OCI-LY3 (cell line): ENCODE data around the gene PYGB.
"Not testable (repeated sequence)": the region's sequence is repeated elsewhere in the genome, so short reads cannot be mapped to it uniquely, and the experiment has no call there.

Experiments
- H2AFZ ChIP-seq: fragments of 200-600, 300-600 bp; shearing (Covaris generic); 2 replicates; pipeline ENCODE4 v1.6.0; 2014; ENCODE audit warnings: antibody characterized with exemption, low read depth, low read length
- H3K27ac ChIP-seq: fragments of 200-600, 300-600 bp; sonication (generic); 2 replicates; pipeline ENCODE4 v1.5.1; 2014; ENCODE audit warnings: mild to moderate bottlenecking, low read length, moderate library complexity, mixed read lengths
- H3K27me3 ChIP-seq: fragments of 200-600, 300-600 bp; sonication (generic); 2 replicates; pipeline ENCODE4 v1.6.1; 2014; ENCODE audit warnings: low read depth, low read length, mixed read lengths
- H3K36me3 ChIP-seq: fragments of 200-600, 300-600 bp; sonication (generic); replicated peaks from 2 replicates; pipeline ENCODE3; 2014; ENCODE audit warnings: low read depth, low read length, mixed read lengths
- H3K4me1 ChIP-seq: fragments of 300-600, 200-600 bp; sonication (generic); 2 replicates; pipeline ENCODE4 v1.6.1; 2014; ENCODE audit warnings: low read length, mixed read lengths
- H3K4me2 ChIP-seq: fragments of 200-600, 300-600 bp; sonication (generic); 2 replicates; pipeline ENCODE4 v1.6.1; 2014; ENCODE audit warnings: low read length, mixed read lengths
- H3K4me3 ChIP-seq: fragments of 300-600, 200-600 bp; sonication (generic); 2 replicates; pipeline ENCODE4 v1.5.1; 2014; ENCODE audit warnings: antibody characterized with exemption, mild to moderate bottlenecking, low read length, moderate library complexity
- H3K79me2 ChIP-seq: fragments of 300-600, 200-600 bp; shearing (Covaris generic); 2 replicates; pipeline ENCODE4 v1.6.1; 2014; ENCODE audit warnings: mild to moderate bottlenecking, low read length, mixed read lengths
- H3K9ac ChIP-seq: fragments of 300-600, 200-600 bp; shearing (Covaris generic); 2 replicates; pipeline ENCODE4 v1.6.0; 2014; ENCODE audit warnings: mild to moderate bottlenecking, low read length, moderate library complexity
- H3K9me3 ChIP-seq: fragments of 200-600, 300-600 bp; shearing (Covaris generic); 2 replicates; pipeline ENCODE4 v1.6.1; 2014; ENCODE audit warnings: low read length, mixed read lengths; ENCODE audit not compliant: insufficient read depth
- H4K20me1 ChIP-seq: fragments of 200-600, 300-600 bp; sonication (generic); 2 replicates; pipeline ENCODE4 v1.6.1; 2016; ENCODE audit warnings: low read length, mixed read lengths; ENCODE audit not compliant: insufficient read depth
- CTCF ChIP-seq: fragments of 200-600, 300-600 bp; sonication (generic); IDR thresholded peaks from 2 replicates; pipeline ENCODE4 v1.5.1; 2014; ENCODE audit warnings: antibody characterized with exemption, low read length, low read depth
- EZH2phosphoT487 ChIP-seq: fragments of 200-600 bp; shearing (Covaris generic); IDR thresholded peaks from 2 replicates; pipeline ENCODE4 v1.6.1; 2018; ENCODE audit warnings: antibody characterized with exemption, mixed run types, low read depth

The PYGB gene

DNA sequence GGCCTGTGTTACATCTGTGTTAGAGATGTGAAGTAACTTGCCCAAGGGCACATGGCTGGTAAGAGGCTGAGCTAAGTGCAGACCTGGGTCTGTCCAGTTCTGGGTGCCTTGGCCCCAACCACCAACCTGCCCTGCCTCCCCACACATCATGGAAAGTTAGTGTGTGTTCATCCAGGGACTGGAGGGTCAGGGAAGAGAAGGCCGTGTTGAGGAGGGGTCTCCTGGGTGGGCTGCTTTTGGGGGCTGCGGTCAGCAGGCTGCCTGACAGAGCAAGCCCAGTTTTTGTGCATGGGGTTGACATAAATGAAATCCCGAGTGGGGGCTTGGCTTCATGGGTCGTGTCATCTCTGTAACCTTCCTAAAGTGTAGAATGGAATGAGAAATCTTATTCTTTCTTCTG, 10.9 kb downstream of the PYGB start:
- TF ChIP-seq EZH2phosphoT487 (no peak), CTCF (no peak)
- no peaks in the 10 kb centered on the region for H3K9me3 ChIP-seq
- no peak overlapping the region for H3K4me3 ChIP-seq
- no peak overlapping the region for H2AFZ ChIP-seq
- H4K20me1 ChIP-seq: peaks cover 7% of the 10 kb centered on the region; the same call in 1 of the 2 replicates
- peaks cover 10% of the 10 kb centered on the region for H3K36me3 ChIP-seq
- no peaks in the 10 kb centered on the region for H3K4me1 ChIP-seq
- no peaks in the 10 kb centered on the region for H3K27me3 ChIP-seq
- H3K79me2 ChIP-seq: peaks cover 4% of the 10 kb centered on the region; the same call in 1 of the 2 replicates
- no peak overlapping the region for H3K27ac ChIP-seq
- no peak overlapping the region for H3K9ac ChIP-seq
- H3K4me2 ChIP-seq: no peak overlapping the region

DNA sequence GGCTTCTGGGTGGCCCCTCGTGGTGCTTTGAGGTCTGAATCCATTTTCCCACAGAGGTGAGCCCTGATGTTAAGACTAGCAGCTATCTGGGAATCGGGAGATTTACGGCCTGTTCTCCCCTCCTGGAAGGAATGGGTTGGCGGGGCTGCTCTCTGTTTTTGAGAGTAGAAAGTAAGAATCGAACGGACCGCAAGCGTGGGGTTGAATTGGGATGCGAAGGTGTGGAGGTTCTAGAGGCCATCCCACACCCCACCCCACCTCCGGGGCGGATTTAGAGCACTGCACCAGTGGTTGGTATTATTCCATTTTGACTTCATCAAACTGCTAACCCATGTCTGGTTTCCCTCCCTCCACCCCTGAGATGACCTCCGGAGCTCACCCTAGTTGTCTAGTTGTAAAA, 11.5 kb downstream of the PYGB start:
- no peak overlapping the region for H3K27ac ChIP-seq
- H3K9ac ChIP-seq: no peak overlapping the region
- no peak overlapping the region for H2AFZ ChIP-seq
- H3K4me1 ChIP-seq: no peaks in the 10 kb centered on the region
- no peaks in the 10 kb centered on the region for H3K9me3 ChIP-seq
- peaks cover 10% of the 10 kb centered on the region for H3K36me3 ChIP-seq
- peaks cover 7% of the 10 kb centered on the region; the same call in 1 of the 2 replicates for H4K20me1 ChIP-seq
- no peaks in the 10 kb centered on the region for H3K27me3 ChIP-seq
- H3K79me2 ChIP-seq: peaks cover 4% of the 10 kb centered on the region; the same call in 1 of the 2 replicates
- TF ChIP-seq EZH2phosphoT487 (no peak), CTCF (no peak)
- H3K4me3 ChIP-seq: no peak overlapping the region
- H3K4me2 ChIP-seq: no peak overlapping the region

DNA sequence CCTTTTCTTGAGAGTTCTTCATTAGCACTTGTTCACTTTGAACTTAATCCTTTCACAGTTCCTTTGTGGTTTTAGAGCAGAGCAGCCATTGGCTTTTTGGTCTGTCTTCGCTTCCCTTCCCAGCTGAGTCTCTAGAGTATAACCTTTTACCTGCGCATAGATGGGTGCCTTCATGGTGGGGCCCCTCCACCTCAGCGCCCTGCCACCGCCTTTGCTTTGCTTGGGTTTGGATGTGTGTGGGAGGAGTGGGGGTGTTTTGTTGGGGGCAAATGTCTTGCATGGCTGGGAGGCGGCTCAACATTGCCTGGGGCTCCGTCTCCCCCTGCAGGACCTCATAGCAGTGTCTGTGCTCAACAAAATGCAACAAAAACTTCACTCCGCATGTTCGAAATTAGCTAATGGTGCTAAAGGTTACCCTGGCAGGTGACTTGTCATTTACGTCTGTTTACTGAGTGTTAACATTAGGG, 11.9 kb downstream of the PYGB start:
- Histone ChIP-seq H3K9me3 (no peaks in the 10 kb centered on the region), H4K20me1 (peaks cover 7% of the 10 kb centered on the region; the same call in 1 of the 2 replicates), H3K27ac (no peak overlapping the region), H2AFZ (no peak overlapping the region), H3K4me3 (no peak overlapping the region), H3K9ac (no peak overlapping the region), H3K27me3 (no peaks in the 10 kb centered on the region), H3K4me1 (no peaks in the 10 kb centered on the region), H3K4me2 (no peak overlapping the region), H3K79me2 (peaks cover 4% of the 10 kb centered on the region; the same call in 1 of the 2 replicates), H3K36me3 (peaks cover 10% of the 10 kb centered on the region)
- TF ChIP-seq CTCF (no peak), EZH2phosphoT487 (no peak)

GRCh38 chr20:25260770-25261437, 13.0 kb downstream of the PYGB start:
- H3K79me2 ChIP-seq, H3K4me2 ChIP-seq, H3K36me3 ChIP-seq: not testable (repeated sequence)

More at GRCh38 chr20:25260770-25261437, 13.0 kb downstream of the PYGB start:
- not testable (repeated sequence) for H2AFZ ChIP-seq, H3K27ac ChIP-seq, H3K9me3 ChIP-seq, H3K9ac ChIP-seq, H3K4me3 ChIP-seq, H3K4me1 ChIP-seq, H3K27me3 ChIP-seq, H4K20me1 ChIP-seq
